AG04450 (cell line): ENCODE data around the gene EHHADH. TPM values are rescaled to one million over a fixed set of nuclear protein-coding genes. Genes with fewer than 3 reads are reported as not detected.

Experiments used
- CTCF ChIA-PET: fragments of 300-600, 350-600 bp; formaldehyde crosslinking; extraction: SDS; loops from one replicate; lab custom pipeline; 2022; ENCODE audit warnings: antibody characterized with exemption, inconsistent platforms; lab: Charles Lee
- POLR2A ChIA-PET: fragments of 350-600 bp; formaldehyde crosslinking; extraction: SDS; loops from one replicate; lab custom pipeline; 2021; ENCODE audit warnings: antibody characterized with exemption, inconsistent platforms; lab: Yijun Ruan, JAX
- DNase-seq: peaks from one replicate; pipeline ENCODE4 v3.0.0-alpha.2; 2011; ENCODE audit warnings: low read depth, low spot score
- H3K27ac ChIP-seq: one replicate; pipeline ENCODE4 v1.5.1; 2012; ENCODE audit warnings: low read depth, low read length, control low read depth
- H3K27me3 ChIP-seq: one replicate; pipeline ENCODE4 v1.6.0; 2012; ENCODE audit warnings: low read length; ENCODE audit not compliant: control insufficient read depth, insufficient read depth
- H3K4me3 ChIP-seq: 2 replicates; pipeline ENCODE4 v1.5.1; 2011; ENCODE audit warnings: mild to moderate bottlenecking, low read depth, low read length, control low read depth
- H3K9me3 ChIP-seq: 2 replicates; pipeline ENCODE4 v1.5.1; 2012; ENCODE audit warnings: low read length; ENCODE audit not compliant: control insufficient read depth, insufficient read depth
- CTCF ChIP-seq: IDR thresholded peaks from 2 replicates; pipeline ENCODE4 v1.5.1; 2011; ENCODE audit warnings: low read depth, low read length, control low read depth, inconsistent platforms
- polyA plus RNA-seq: library from polyadenylated mRNA; depleted of rRNA; stranded (reverse); fragments of >200 nt; gene quantifications from 2 replicates; pipeline ENCODE4 v1.2.3, GENCODE V29; 2011

EHHADH gene
- polyA plus RNA-seq, 1 experiment: 4.2 TPM

GRCh38 chr3:185175370-185175987, 78.4 kb downstream of the EHHADH start:
- CTCF ChIA-PET: interaction anchor here (0.8 to 4.8 kb wide), 15 partner anchors 10 to 631 kb away, joined by 3 to 60 read pairs (median 3); partner anchors contain the start of gene VPS8
- DNase-seq: no peak
- Histone ChIP-seq H3K4me3 (no peak overlapping the region), H3K27ac (peak overlapping the region; percentile 57), H3K9me3 (no peaks in the 10 kb centered on the region), H3K27me3 (peaks cover 5% of the 10 kb centered on the region)
- no peak for TF ChIP-seq CTCF
- POLR2A ChIA-PET: no interaction called here

DNA sequence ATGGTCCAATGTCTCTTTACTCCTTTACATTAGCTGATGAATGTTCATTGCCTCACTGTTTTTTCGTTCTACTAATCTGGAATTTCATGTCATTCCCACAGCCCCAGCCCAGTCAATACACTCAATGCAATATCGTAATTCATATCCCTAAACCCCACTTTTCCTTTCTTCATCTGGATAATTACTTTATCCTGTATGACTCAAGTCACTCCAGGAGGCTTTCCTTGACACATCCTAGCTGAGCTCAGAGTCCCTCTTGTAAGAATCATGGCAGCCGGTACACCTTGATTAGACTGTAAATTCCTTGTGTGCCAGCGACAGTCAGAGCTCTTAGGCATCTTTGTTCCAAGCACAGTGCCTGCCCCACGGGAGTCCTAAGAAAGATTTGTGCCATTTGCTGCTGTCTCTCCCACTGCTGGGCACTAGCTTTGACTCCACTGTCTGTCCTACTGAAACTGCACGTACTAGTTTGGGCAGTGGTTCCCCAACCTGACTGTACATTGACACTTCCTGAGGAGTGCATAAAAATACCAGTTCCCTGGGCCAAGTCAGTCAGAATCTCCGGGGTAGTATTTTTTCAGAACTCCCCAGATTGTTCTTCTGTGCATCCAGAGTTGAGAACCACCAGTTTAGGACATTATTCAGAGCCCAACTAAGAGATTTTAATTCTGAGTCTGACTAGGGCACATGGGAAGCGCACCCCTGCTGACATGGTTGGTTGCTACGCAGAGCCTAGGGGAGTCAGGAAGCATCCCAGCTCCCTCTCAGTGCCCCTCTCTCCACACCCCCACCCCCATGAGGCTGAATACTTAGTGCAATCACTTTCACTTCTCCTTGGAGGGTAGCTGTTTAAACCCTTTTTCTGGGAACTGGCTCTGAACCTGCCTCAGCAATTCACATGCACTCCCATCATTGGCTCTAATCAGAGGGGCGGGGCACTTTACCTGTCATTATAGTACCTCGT, 81.5 kb downstream of the EHHADH start:
- no peak for TF ChIP-seq CTCF
- H3K4me3 ChIP-seq: no peak overlapping the region
- POLR2A ChIA-PET: no interaction called here
- no peaks in the 10 kb centered on the region for H3K9me3 ChIP-seq
- no peak for DNase-seq
- CTCF ChIA-PET: interaction anchor here (0.5 kb wide), 1 partner anchor 298 kb away, joined by 4 read pairs; no protein-coding TSS in a partner anchor
- no peaks in the 10 kb centered on the region for H3K27me3 ChIP-seq
- no peak overlapping the region for H3K27ac ChIP-seq

DNA sequence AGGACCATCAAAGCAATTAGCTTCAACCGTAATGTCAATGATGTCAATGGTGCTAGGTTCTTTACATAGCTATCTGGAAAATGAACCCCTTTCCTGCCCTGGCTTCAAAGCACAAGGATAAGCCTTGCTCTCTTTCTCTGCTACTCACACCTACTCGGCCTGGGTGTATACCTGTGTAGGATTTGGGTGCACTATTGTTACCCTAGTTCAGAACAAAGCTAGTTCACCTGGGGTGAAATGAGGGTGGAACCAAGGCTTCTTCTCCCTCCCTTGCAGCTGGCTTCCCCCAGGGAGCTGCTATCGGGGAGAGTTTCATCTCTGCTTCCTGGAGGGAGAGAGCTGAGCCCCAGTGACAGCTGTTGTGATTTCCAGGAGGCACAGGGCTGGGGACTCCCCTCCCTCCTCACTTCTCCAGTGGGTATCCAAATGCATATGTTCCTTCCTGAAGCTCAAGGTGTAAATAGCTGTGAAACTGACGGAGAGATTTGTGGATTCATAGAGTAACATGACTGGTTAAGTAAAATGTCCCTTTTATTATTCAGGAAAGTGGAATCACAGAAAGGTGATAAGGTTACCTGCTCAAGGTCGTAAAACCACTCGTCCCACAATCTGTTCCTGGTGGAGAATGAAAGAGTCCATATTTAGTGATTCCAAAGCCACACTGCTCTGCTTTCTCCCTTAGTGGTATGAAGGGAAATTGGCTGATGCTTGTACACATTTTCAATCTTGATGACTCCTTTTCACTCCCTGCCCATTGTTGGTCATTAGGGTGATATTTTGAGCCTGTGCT, 89.2 kb downstream of the EHHADH start:
- Histone ChIP-seq H3K27me3 (peaks cover 17% of the 10 kb centered on the region), H3K9me3 (no peaks in the 10 kb centered on the region), H3K4me3 (no peak overlapping the region), H3K27ac (no peak overlapping the region)
- DNase-seq: no peak
- TF ChIP-seq CTCF: no peak
- CTCF ChIA-PET: no interaction called here
- POLR2A ChIA-PET: no interaction called here

- Histone ChIP-seq H3K27ac (no peak overlapping the region), H3K4me3 (no peak overlapping the region), H3K27me3 (peaks cover 21% of the 10 kb centered on the region), H3K9me3 (no peaks in the 10 kb centered on the region)
- DNase-seq: no peak
- CTCF ChIA-PET: no interaction called here
- POLR2A ChIA-PET: no interaction called here
- no peak for TF ChIP-seq CTCF
Measured at GRCh38 chr3:185162634-185163033, 91.2 kb downstream of the EHHADH start.
